GM19468 (cell line): ENCODE data around the gene SLC35E4.
"Not testable (repeated sequence)": the region's sequence is repeated elsewhere in the genome, so short reads cannot be mapped to it uniquely, and the experiment has no call there.

Experiments
- ATAC-seq: cut with Tn5 transposase; IDR thresholded peaks from one replicate; pipeline ENCODE4 v1.9.1; 2021; ENCODE audit warnings: mild to moderate bottlenecking, moderate library complexity, moderate number of reproducible peaks; ENCODE audit not compliant: unreplicated experiment; ENCODE audit errors: extremely low read depth

SLC35E4 gene

GRCh38 chr22:30679895-30680690 is 44.5 kb downstream of the SLC35E4 start:
- not testable (repeated sequence) for ATAC-seq

GRCh38 chr22:30680991-30681770 is 45.6 kb downstream of the SLC35E4 start:
- no peak for ATAC-seq

DNA sequence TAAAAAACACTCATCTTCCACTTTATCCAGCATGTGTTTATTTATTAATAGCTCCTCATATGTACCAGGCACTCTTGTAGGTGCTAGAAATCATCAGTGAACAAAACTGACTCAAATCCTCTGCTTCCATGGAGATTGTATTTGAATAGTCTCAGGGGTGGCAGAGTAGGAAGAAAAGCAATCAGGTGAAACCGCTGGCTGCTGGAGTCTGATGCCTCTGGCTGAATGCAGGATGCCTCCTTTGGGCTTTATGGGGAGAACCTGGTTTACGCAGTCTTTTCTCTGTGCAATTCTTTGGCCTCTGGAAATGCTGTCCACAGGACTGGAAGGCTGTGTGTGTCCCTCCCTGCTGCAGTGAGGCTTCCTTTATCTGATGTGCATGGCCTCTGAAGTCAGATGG is 46.2 kb downstream of the SLC35E4 start:
- ATAC-seq = no peak

DNA sequence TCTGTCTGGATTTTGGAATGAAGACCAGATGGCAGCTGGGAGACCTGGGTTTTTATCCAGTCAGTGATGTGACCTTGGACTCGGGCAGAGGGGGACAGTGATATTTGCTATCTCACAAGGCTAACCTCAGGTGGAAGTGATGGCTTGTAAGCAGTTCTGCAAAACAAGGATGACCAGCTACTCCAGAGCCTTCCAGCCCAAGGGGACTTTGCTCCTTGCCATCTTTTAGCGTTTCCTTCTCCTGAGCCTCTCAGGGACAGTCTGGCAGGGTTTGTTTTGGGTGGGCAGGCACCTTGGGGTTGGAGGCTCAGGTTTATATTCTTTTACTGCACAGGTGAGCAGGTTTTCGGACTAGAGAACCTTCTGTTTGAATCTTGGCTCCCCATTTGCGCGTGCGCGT is 49.6 kb downstream of the SLC35E4 start:
- ATAC-seq = no peak

DNA sequence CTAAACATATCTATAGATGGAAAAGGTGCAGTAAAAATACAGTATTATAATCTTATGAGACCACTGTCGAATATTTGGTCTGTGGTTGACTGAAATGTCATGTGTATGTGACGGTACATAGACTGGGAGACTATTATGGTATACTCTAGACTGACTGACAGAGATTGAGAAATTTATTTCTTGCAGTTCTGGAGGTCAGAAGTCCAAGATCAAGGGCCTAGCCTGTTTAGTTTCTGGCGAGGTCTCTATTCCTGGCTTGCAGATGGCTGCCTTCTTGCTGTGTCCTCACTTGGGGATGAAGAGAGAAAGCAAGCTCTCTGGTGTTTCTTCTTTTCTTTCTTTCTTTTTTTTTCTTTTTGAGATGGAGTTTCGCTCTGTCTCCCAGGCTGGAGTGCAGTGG is 51.8 kb downstream of the SLC35E4 start:
- no peak for ATAC-seq

DNA sequence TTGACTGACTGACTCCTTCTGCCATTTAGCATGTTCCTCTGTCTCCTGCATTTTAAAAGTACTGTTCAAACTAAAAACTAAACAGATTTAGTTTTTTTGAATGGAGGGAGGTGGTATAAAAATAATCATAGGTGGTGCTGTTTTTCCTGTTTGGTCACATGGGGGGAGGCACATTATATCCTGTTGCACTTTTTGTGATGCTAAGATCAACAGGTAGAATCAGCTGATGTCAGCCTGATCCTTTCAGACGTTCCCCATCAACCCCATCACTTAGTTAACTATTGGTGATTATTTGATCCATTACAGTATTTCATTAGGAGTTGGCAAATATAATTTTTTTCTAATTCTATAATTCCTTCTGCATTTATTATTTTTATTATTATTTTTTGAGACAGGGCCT is 54.0 kb downstream of the SLC35E4 start:
- ATAC-seq = no peak

DNA sequence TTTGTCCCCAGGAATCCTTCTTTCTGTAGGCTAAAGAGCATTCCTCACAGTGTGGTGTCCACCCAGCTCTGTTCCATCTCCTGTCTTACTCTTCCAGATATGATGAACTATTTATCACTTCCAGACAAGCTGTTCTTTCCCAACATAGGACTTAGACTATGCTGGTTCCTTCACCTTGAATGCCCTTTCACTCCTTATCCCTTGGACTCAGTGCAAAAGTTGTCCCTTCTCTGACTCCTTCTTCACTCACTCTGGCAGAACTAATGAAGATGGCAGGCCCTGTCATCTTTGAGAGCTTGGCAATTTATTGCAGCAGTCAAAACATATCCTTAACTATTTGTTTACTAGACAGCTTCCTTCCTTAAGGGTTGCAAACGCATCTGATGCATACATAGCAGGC is 55.6 kb downstream of the SLC35E4 start:
- ATAC-seq = no peak

GRCh38 chr22:30694171-30694639 is 58.6 kb downstream of the SLC35E4 start:
- ATAC-seq = no peak

- no peak for ATAC-seq
Measured at GRCh38 chr22:30694640-30695350, 59.2 kb downstream of the SLC35E4 start, which contains the start of gene OSBP2. OSBP2 (plus strand) TSS chr22:30694874; CDS start chr22:30694910, 36 bp downstream.

DNA sequence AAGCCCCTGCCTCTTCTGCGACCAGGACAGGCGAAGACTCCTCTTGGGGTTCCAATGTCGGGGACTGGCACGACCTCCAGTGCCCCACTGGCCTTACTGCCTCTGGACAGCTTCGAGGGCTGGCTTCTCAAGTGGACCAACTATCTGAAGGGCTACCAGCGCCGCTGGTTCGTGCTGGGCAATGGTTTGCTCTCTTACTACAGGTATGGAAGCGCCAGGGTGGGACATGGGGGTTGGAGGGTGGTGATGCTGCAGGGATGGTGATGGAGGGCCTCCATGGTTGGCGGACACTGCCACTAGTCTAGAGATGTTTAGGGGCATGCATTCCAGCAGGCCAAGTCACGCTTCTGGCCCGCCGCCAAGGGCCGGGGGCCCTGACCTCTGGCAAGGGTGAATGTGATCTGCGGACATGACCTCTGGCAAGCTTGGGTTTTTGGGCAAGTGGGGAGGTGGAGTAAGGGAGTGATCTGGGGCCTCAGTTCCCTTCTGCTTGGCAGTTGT is 59.8 kb downstream of the SLC35E4 start:
- ATAC-seq = no peak

DNA sequence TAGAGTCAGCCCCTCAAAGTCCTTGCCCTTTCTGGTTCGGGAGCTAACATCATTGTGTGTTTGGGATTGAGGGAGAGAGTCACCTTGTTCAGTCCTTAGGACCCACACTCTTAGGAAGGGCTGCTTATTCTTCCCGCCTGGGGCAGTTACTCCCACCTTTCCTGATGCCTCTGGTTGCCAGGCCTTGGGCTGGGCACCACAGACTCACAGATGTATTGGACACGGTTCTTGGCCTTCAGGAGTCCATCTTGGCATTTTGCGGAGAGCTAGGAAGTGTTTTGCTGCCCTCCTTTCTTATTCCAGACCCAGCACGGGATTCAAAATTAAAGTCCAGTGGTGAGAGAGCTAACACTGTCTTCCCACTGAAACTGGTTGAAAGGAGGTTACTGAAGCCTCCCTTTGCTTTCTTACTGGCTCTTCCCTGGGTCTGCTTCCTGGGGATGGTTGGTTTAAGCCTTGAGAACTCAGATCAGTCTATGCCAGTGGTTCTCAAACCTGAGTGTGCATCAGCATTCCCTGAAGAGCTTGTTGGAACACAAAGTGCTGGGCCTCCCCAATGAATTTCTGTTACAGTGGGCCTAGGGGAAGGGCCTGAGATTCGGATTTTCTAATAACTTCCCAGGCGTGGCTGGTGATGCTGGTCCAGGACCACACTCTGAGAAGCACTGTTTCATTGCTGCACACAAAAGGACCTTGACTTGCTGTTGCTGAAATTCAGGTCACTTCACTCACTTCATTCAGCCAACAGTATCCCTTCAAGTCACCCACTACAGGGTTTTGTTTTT is 60.5 kb downstream of the SLC35E4 start:
- no peak for ATAC-seq
